Measurements from ENCODE around the gene TMX2. TPM values are rescaled to one million over a fixed set of nuclear protein-coding genes. Genes with fewer than 3 reads are reported as not detected.

Gene TMX2
- total RNA-seq, 1 experiment from 2014 or later, result 151 TPM

DNA sequence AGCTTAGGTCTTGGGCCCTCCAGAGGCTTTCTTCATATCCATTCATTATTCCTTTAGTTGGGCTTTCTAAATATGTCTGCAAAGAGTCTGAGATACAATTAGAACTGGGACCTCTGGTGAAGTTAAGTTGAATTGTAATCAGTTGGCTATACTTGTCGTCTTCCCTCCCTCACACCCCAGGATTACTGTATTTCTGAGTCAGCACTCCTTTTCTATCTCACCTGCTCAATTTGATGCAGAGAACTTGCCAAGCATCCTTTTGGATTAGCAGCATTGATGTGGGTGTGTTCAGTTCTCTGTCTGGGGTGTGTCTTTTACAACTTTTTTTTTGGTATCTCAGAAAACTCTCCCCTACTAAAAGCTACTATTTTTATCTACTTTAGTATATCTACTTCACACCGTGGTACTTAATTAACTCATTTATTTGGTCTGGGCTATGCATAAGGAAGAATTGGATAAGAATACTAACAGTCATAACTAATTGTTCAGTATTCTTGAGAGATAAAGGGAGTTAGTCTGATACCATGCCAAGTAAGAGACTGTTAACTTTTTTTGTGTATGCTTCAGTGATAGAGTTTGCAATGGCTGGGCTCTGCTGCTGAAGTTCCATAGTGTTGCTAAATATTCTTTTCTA is 64.3 kb downstream of the TMX2 start:
- ChIA-PET POLR2A (no interaction called here), CTCF (no interaction called here)
- TF ChIP-seq, protein P1, sequence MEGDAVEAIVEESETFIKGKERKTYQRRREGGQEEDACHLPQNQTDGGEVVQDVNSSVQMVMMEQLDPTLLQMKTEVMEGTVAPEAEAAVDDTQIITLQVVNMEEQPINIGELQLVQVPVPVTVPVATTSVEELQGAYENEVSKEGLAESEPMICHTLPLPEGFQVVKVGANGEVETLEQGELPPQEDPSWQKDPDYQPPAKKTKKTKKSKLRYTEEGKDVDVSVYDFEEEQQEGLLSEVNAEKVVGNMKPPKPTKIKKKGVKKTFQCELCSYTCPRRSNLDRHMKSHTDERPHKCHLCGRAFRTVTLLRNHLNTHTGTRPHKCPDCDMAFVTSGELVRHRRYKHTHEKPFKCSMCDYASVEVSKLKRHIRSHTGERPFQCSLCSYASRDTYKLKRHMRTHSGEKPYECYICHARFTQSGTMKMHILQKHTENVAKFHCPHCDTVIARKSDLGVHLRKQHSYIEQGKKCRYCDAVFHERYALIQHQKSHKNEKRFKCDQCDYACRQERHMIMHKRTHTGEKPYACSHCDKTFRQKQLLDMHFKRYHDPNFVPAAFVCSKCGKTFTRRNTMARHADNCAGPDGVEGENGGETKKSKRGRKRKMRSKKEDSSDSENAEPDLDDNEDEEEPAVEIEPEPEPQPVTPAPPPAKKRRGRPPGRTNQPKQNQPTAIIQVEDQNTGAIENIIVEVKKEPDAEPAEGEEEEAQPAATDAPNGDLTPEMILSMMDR (IDR thresholded peaks at IDR 0.05), result no peak
- TF ChIP-seq SIN3A (IDR thresholded peaks at IDR 0.05; ENCODE audit: borderline replicate concordance, insufficient read depth, low read depth, low read length) (no peak), REST (IDR thresholded peaks at IDR 0.05; ENCODE audit: insufficient read depth in 1 of 2, low read depth in 2 of 2, low read length in 1 of 2) (no peak), TCF7L2 (IDR thresholded peaks at IDR 0.05; ENCODE audit: low read depth, low read length) (no peak), POLR2AphosphoS5 (IDR thresholded peaks at IDR 0.05; ENCODE audit: low read depth, low read length) (no peak)
- DNase-seq (ENCODE audit: low read depth, low spot score) (no peak), ATAC-seq (no peak)
- Histone ChIP-seq H3K27ac (ENCODE audit: low read length) (peak overlapping the region; percentile 99), H3K4me3 (ENCODE audit: low read depth in 2 of 2, low read length in 2 of 2) (peak overlapping the region in 1 of 2 experiments; percentile 43; a peak in 1 of 4 replicates), H3K36me3 (ENCODE audit: control insufficient read depth, insufficient read depth, low read length) (no peaks in the 10 kb centered on the region; the same call in 1 of the 2 replicates), H3K27me3 (ENCODE audit: control insufficient read depth, insufficient read depth, low read length) (no peaks in the 10 kb centered on the region), H3K9me3 (ENCODE audit: control insufficient read depth, insufficient read depth, low read depth, low read length) (no peaks in the 10 kb centered on the region), H3K4me1 (ENCODE audit: control insufficient read depth, insufficient read depth, low read length) (peaks cover 93% of the 10 kb centered on the region)
- in situ Hi-C loops (cut with HindIII; ENCODE audit: low pct_unique_long_range_greater_than_20kb, low sequenced_read_pairs), result no loop called here
- intact Hi-C loops (cut with micrococcal nuclease; ENCODE audit: unreplicated experiment), result no loop called here
- BruUV-seq (replicated peaks), result no TSS peak

- Histone ChIP-seq H3K9me3 (ENCODE audit: control insufficient read depth, insufficient read depth, low read depth, low read length) (no peaks in the 10 kb centered on the region), H3K36me3 (ENCODE audit: control insufficient read depth, insufficient read depth, low read length) (no peaks in the 10 kb centered on the region; the same call in 1 of the 2 replicates), H3K4me3 (ENCODE audit: low read depth in 2 of 2, low read length in 2 of 2) (peak overlapping the region; percentile 30 to 43), H3K27ac (ENCODE audit: low read length) (peak overlapping the region; percentile 99), H3K4me1 (ENCODE audit: control insufficient read depth, insufficient read depth, low read length) (peaks cover 91% of the 10 kb centered on the region), H3K27me3 (ENCODE audit: control insufficient read depth, insufficient read depth, low read length) (no peaks in the 10 kb centered on the region)
- no TSS peak for BruUV-seq (replicated peaks)
- ChIA-PET CTCF (interaction anchor here (0.6 to 0.9 kb wide), 2 partner anchors 14 to 20 kb away, joined by 3 to 5 read pairs; no protein-coding TSS in a partner anchor), POLR2A (interaction anchor here (0.6 to 2.1 kb wide), 4 partner anchors 11 to 456 kb away, joined by 3 to 22 read pairs (median 10); partner anchors contain the start of gene CTNND1)
- in situ Hi-C loops (cut with HindIII; ENCODE audit: low pct_unique_long_range_greater_than_20kb, low sequenced_read_pairs) (no loop called here), intact Hi-C loops (cut with micrococcal nuclease; ENCODE audit: unreplicated experiment) (no loop called here)
- ATAC-seq, result peak; percentile 46
- TF ChIP-seq REST (IDR thresholded peaks at IDR 0.05; ENCODE audit: insufficient read depth in 1 of 2, low read depth in 2 of 2, low read length in 1 of 2), result no peak
- TF ChIP-seq, protein P1 (IDR thresholded peaks at IDR 0.05), result no peak
- no peak for TF ChIP-seq SIN3A (IDR thresholded peaks at IDR 0.05; ENCODE audit: borderline replicate concordance, insufficient read depth, low read depth, low read length)
- TF ChIP-seq TCF7L2 (IDR thresholded peaks at IDR 0.05; ENCODE audit: low read depth, low read length), result no peak
- no peak for TF ChIP-seq POLR2AphosphoS5 (IDR thresholded peaks at IDR 0.05; ENCODE audit: low read depth, low read length)
- DNase-seq (ENCODE audit: low read depth, low spot score), result no peak
These were observed 65.5 kb downstream of the TMX2 start for GRCh38 chr11:57777969-57778317.
